ENCODE data around the gene FBXO28. TPM values are rescaled to one million over a fixed set of nuclear protein-coding genes. Genes with fewer than 3 reads are reported as not detected.

Gene FBXO28
- total RNA-seq, 1 donor from 2014 or later = 29.2 TPM

- H3K4me3 Mint-ChIP-seq = no peak overlapping the region
- H3K27ac Mint-ChIP-seq (ENCODE audit: unreplicated experiment) = no peak overlapping the region
- H3K9me3 Mint-ChIP-seq = no peaks in the 10 kb centered on the region
- H3K36me3 Mint-ChIP-seq (ENCODE audit: low read depth) = no peaks in the 10 kb centered on the region
- peaks cover 8% of the 10 kb centered on the region for H3K4me1 Mint-ChIP-seq
- H3K27me3 Mint-ChIP-seq (ENCODE audit: low read depth) = no peaks in the 10 kb centered on the region
- no peak for TF ChIP-seq CTCF (conservative IDR thresholded peaks at IDR 0.05)
- no peak for DNase-seq (ENCODE audit: low read depth, low spot score)
Measured at GRCh38 chr1:224123136-224123535, 9.2 kb downstream of the FBXO28 start.

GRCh38 chr1:224124220-224124619 lies 10.3 kb downstream of the FBXO28 start:
- no peaks in the 10 kb centered on the region for H3K36me3 Mint-ChIP-seq (ENCODE audit: low read depth)
- no peak overlapping the region for H3K27ac Mint-ChIP-seq (ENCODE audit: unreplicated experiment)
- H3K4me3 Mint-ChIP-seq = no peak overlapping the region
- H3K9me3 Mint-ChIP-seq = no peaks in the 10 kb centered on the region
- no peak for DNase-seq (ENCODE audit: low read depth, low spot score)
- no peak for TF ChIP-seq CTCF (conservative IDR thresholded peaks at IDR 0.05)
- H3K4me1 Mint-ChIP-seq = peaks cover 8% of the 10 kb centered on the region
- no peaks in the 10 kb centered on the region for H3K27me3 Mint-ChIP-seq (ENCODE audit: low read depth)

DNA sequence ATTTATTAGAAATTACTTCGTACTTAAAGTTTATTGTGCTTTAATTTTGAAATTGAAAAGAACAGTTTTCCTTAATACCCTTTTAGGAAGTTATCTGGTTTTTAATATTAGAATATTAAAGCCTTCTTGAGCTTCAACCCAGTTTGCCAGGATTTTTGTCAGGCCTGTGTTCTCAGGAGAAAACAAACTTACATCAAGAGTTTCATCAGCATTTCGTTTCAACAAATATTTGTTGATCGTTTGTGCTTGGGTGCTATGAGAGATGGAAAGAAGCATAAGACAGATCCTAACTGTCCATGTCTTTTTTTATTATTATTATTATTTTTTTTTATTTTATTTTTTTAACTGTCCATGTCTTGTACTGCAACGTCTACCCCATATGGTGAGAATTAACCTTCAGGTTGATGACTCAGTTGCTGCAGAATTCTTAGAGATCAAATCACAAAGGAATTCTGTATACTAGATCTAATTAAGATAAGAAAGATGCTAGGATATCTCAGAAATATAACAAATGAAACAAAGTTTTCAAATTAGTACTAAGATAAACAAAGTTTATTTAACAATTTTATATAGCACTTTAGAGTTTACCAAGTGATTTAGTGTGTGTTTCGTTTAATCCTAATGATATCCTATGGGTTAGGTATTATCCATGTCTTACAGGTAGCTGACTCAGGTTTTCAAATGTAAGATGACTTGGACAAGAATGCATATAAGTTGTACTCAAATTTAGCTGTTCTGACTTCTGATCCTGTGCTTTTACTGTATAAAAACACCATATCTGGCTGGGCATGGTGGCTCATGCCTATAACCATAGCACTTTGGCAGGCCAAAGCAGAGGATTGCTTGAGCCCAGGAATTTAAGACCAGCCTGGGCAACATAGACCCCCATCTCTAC lies 14.3 kb downstream of the FBXO28 start:
- no peaks in the 10 kb centered on the region for H3K4me1 Mint-ChIP-seq
- TF ChIP-seq CTCF (conservative IDR thresholded peaks at IDR 0.05) = no peak
- no peaks in the 10 kb centered on the region for H3K27me3 Mint-ChIP-seq (ENCODE audit: low read depth)
- no peak for DNase-seq (ENCODE audit: low read depth, low spot score)
- peaks cover 30% of the 10 kb centered on the region for H3K36me3 Mint-ChIP-seq (ENCODE audit: low read depth)
- H3K4me3 Mint-ChIP-seq = no peak overlapping the region
- H3K27ac Mint-ChIP-seq (ENCODE audit: unreplicated experiment) = no peak overlapping the region
- H3K9me3 Mint-ChIP-seq = peaks cover 9% of the 10 kb centered on the region

GRCh38 chr1:224131253-224131652 lies 17.3 kb downstream of the FBXO28 start:
- Mint-ChIP-seq H3K27me3 (ENCODE audit: low read depth) (no peaks in the 10 kb centered on the region), H3K4me1 (no peaks in the 10 kb centered on the region), H3K36me3 (ENCODE audit: low read depth) (peaks cover 32% of the 10 kb centered on the region), H3K27ac (ENCODE audit: unreplicated experiment) (no peak overlapping the region), H3K4me3 (no peak overlapping the region), H3K9me3 (peaks cover 9% of the 10 kb centered on the region)
- no peak for DNase-seq (ENCODE audit: low read depth, low spot score)
- TF ChIP-seq CTCF (conservative IDR thresholded peaks at IDR 0.05) = no peak

DNA sequence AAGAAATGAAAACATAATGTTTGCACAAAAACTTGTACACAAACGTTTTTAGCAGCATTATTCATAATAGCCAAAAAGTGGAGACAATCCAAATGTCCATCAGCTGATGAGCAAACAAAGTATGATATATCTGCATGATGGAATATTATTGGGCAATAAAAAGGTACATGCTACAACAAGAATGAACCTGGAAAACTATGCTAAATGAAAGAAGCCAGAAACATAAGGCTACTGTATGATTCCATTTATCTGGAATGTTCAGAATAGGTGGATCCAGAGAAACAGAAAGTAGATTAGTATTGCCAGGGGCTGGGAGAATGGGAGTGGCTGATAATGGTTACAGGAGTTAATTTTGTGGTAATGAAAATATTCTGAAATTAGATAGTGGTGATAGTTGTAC lies 19.0 kb downstream of the FBXO28 start:
- Mint-ChIP-seq H3K27me3 (ENCODE audit: low read depth) (no peaks in the 10 kb centered on the region), H3K4me1 (no peaks in the 10 kb centered on the region), H3K27ac (ENCODE audit: unreplicated experiment) (no peak overlapping the region), H3K36me3 (ENCODE audit: low read depth) (peaks cover 32% of the 10 kb centered on the region), H3K9me3 (peaks cover 9% of the 10 kb centered on the region), H3K4me3 (no peak overlapping the region)
- no peak for TF ChIP-seq CTCF (conservative IDR thresholded peaks at IDR 0.05)
- DNase-seq (ENCODE audit: low read depth, low spot score) = no peak
